Measurements from ENCODE around the gene LNPK.

LNPK gene

DNA sequence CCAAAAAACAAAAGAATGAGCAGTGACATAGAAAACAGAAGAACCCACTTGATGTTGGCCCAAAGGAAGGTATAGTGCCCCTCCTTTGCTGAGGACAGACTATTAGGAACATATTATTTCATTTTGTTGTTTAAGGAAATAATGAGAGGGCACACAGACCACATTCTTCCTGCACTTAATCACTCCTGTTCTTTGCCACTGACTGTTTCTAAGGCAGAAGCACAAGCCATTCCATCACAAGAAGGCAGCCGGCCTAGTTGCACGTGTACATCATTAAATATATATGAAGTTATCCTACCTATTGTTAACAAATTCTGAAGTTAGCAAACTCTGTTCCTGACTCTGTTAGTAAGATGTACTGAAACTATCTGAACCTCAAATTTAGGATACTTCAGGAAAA, 110.0 kb downstream of the LNPK start:
- DNase-seq, result no peak

DNA sequence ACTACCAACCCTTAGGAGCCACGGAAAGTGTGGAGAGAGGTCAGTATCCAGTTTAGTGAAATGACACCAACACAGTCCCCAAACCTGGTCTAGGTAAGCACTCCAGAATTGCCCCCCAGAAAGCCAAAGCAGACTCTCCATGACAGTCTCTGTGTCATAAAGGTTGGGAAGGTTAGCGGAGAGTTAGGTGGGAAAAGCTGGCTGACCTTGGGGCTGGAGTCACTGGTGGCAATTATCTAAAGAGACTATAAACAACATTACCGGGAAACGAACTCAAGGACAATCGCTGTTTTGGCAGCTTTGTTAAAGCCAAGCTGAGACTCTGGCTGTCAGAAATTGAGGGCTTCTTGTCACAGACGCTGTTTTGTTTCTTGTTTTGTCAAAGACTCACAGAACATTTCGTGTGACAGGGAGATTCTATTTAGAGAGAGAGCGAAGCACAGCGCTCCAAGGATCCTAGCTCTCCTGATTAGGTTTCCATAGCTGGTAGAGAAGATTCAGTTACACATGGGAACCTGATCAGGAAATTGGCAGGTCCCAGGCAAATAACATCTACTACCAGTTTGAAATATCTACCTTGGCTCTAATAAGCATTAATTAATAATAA, 111.3 kb downstream of the LNPK start:
- DNase-seq, result no peak

DNA sequence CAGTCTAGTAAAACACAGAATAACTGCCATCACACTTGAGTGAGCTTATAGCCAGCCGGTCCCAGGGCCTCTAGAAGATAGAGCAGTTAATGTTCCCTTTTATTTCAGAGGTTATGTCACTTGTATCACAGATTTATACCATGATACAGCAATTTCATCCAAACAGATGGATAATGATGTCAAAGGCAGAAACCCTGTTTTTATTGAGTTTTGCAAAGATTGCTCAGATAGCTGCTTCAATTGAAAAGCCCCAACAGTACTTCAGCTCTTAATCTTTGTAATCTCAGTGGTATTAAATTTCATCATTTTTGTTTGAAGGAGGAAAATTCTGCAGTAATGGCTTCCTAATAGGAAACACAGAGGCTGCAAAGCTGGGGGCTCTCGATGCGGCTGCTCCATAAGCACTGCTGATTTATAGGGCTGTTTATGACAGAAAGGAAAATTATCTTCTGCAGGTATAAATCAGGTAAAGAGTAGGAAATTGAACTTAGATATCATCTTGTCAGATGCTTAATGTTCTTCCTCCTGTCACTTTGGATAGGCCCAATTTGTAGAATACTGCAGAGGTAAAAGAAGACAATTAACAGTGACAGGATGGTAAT, 112.3 kb downstream of the LNPK start:
- peak; percentile 91 for DNase-seq

DNA sequence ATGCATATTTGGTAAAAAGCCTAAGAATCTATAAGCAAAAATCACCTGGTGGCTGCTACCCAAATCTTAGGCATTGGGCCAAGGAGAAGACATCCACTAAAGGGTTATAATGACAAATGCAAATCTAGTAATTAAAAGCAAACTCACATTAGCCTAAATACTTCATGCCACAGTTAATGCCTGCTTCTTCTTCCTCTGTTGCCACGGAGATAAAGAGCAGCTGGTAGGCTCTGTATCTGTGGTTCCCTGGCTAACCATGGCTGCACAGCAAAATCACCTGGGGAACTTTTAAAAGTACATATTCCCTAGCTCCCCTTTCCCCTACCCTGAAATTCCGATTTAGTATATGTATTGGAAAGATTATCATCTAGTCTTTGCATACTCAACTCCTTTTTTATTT, 114.3 kb downstream of the LNPK start:
- DNase-seq, result peak; percentile 97

DNA sequence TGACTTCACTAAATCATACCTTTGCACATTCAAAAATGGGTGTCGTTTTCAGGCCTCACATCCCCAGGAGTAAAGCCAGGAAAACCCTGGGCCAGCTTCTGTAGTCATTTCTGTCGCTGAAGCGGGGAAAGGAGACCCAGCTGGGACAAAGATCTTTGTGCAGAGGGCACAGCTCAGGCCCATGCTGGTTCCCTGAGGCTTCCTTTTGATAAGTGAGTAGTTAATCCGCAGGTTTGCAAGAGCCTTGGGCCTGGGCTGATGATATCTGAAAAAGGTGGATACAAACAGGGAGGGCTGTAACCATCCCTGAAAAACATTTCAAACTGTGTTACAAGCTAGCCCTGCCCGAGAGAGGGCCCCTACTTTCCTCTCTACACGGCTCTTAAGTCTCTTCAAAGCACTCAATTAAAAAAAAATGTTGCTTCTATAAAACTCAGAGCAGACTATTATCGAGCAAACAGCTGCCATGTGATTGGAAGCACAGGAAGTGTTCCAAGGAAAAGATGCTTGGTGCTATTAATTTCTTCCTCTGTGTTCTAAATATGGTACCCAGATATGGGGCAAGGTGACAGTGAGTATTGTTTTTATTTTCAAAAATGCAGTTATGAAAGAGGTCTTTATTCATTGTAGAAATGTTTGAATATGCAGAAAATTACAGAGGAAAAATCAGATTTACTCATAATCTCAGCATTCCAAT, 117.2 kb downstream of the LNPK start:
- DNase-seq, result no peak

DNA sequence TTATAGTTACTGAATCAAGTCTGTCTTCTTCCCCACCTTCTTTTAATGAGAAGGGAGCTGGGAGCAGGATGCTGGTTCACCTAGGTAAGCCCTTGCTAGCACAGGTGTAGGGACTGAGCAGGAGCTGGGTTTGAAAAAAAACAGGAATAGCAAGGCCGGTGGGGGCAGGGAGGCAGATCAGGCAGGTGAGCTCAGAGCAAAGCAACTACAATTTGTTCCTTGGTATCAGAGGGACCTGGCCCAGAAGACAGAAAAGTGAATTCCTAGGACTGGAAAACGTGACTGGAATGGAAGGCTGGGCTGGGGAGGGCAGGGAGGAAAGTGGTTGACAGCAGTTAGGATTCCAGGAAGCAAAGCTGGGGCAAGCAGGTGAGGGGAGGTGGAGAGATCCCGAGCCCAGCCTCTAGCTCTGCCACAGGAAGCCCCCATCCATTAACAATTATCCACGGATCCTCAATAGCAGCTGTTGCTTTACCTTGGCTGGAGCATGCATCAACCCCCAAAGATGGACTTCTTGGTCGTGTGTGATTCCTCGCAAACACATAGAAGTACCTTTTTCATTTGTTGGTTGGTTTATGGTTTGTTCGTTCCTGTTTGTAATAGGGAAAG, 118.4 kb downstream of the LNPK start:
- DNase-seq, result no peak

DNA sequence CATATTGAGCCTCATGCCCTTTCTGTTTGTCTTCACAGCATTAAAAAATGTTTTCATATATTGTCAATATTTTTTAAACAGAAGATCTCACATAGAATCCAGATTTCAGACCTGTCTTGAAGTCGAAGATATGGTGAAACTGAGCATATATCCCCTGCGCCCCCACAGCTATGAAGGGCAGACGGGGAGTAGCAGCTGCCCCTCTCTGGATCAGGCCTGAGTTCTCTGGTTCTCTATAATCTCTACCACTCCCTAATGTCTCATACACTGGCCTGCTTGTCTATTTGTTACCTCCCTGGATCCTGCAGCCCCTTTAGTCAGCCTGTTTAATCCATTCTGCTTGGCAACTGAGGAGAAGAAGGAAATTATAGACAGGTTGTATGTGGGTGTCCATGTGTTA, 122.4 kb downstream of the LNPK start:
- no peak for DNase-seq

DNA sequence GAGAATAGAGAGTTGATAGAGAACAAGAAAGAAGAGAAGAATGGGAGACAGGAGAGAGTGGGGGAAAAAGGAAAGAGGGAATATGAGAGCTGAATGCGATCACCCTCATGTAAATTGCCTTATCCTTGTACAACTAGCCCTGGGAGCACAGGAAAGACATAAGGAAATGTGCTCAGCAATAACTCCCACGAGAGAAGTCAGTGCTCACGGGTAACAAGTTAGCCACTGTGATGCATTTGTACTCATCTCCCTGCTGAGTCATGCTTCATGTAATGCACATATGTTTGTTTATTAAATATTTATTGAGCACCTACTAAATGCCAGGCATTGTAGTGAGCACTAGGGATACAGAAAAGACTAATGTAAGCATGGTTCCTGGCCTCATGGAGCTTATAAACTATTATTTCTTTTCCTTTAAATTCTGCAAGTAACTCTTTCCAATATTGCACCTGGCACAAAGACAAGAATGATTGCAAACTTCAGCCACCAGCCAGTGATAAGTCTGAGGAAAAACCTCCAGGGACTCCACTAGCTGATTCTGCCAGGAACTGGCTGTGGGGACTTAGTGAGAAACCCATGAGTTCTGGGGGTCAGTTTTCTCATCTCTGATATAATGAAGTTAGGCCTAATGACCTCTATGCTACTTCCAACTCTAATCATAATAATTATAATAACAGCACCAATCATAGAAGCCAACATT, 124.1 kb downstream of the LNPK start:
- no peak for DNase-seq

DNA sequence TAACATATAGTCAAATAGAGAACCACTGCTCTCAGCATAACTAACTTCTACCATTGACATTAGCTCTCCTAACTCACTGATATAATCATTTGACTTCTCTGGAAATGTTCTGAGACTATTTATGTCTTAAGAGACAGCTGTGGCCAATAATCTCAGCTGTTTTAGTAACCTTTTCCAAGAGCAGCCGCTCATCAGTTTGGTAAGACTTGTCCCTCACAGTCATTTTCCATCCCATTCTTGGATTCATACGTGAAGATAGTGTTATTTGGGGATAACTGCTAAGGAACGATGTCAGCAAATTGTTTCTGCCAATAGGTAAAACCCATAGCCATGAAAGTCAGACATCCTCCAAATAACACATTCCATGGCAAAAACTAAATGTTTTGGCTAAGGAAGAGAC, 127.8 kb downstream of the LNPK start:
- no peak for DNase-seq
